ENCODE results near the gene POU6F2.

Gene POU6F2

GRCh38 chr7:39458061-39458745, 480.5 kb downstream of the POU6F2 start:
- Histone ChIP-seq H3F3A (ENCODE audit: control insufficient read depth, insufficient read depth) (no peaks in the 10 kb centered on the region), H3K36me3 (ENCODE audit: control insufficient read depth, low read length) (no peaks in the 10 kb centered on the region), H3K79me2 (ENCODE audit: control insufficient read depth, low read length) (no peaks in the 10 kb centered on the region), H4K20me1 (ENCODE audit: control insufficient read depth, insufficient read depth, low read depth, low read length) (no peaks in the 10 kb centered on the region), H3K27me3 (ENCODE audit: control insufficient read depth, low read length) (peaks cover 24% of the 10 kb centered on the region), H3K27ac (ENCODE audit: low read depth, low read length) (no peak overlapping the region), H3K4me1 (ENCODE audit: control insufficient read depth, low read length) (no peaks in the 10 kb centered on the region), H3K4me3 (ENCODE audit: low read length) (no peak overlapping the region), H3K4me2 (ENCODE audit: low read length) (no peak overlapping the region), H3K9me3 (ENCODE audit: control insufficient read depth, insufficient read depth, low read length) (no peaks in the 10 kb centered on the region), H3K9me2 (replicated peaks; ENCODE audit: control insufficient read depth, low read length) (no peaks in the 10 kb centered on the region)
- TF ChIP-seq EZH2phosphoT487 (IDR thresholded peaks at IDR 0.05; ENCODE audit: borderline replicate concordance, low read length): no peak
- TF ChIP-seq CTCF (IDR thresholded peaks at IDR 0.05; ENCODE audit: low read depth, low read length, poor library complexity, severe bottlenecking): no peak

- Histone ChIP-seq H3K4me1 (ENCODE audit: control insufficient read depth, low read length) (no peaks in the 10 kb centered on the region), H3K9me3 (ENCODE audit: control insufficient read depth, insufficient read depth, low read length) (no peaks in the 10 kb centered on the region), H3F3A (ENCODE audit: control insufficient read depth, insufficient read depth) (no peaks in the 10 kb centered on the region), H3K4me3 (ENCODE audit: low read length) (no peak overlapping the region), H3K79me2 (ENCODE audit: control insufficient read depth, low read length) (no peaks in the 10 kb centered on the region), H3K4me2 (ENCODE audit: low read length) (no peak overlapping the region), H3K9me2 (replicated peaks; ENCODE audit: control insufficient read depth, low read length) (no peaks in the 10 kb centered on the region), H3K27ac (ENCODE audit: low read depth, low read length) (no peak overlapping the region), H3K36me3 (ENCODE audit: control insufficient read depth, low read length) (no peaks in the 10 kb centered on the region), H3K27me3 (ENCODE audit: control insufficient read depth, low read length) (peaks cover 30% of the 10 kb centered on the region), H4K20me1 (ENCODE audit: control insufficient read depth, insufficient read depth, low read depth, low read length) (no peaks in the 10 kb centered on the region)
- no peak for TF ChIP-seq CTCF (IDR thresholded peaks at IDR 0.05; ENCODE audit: low read depth, low read length, poor library complexity, severe bottlenecking)
Measured at GRCh38 chr7:39459636-39460035, 481.9 kb downstream of the POU6F2 start.

GRCh38 chr7:39460486-39460885, 482.8 kb downstream of the POU6F2 start:
- no peaks in the 10 kb centered on the region for H3F3A ChIP-seq (ENCODE audit: control insufficient read depth, insufficient read depth)

More at GRCh38 chr7:39460486-39460885, 482.8 kb downstream of the POU6F2 start:
- no peak for TF ChIP-seq CTCF (IDR thresholded peaks at IDR 0.05; ENCODE audit: low read depth, low read length, poor library complexity, severe bottlenecking)
- no peak for TF ChIP-seq EZH2phosphoT487 (IDR thresholded peaks at IDR 0.05; ENCODE audit: borderline replicate concordance, low read length)
- Histone ChIP-seq H3K36me3 (ENCODE audit: control insufficient read depth, low read length) (no peaks in the 10 kb centered on the region), H3K4me1 (ENCODE audit: control insufficient read depth, low read length) (no peaks in the 10 kb centered on the region), H3K9me3 (ENCODE audit: control insufficient read depth, insufficient read depth, low read length) (no peaks in the 10 kb centered on the region), H3K27ac (ENCODE audit: low read depth, low read length) (no peak overlapping the region), H3K4me2 (ENCODE audit: low read length) (no peak overlapping the region), H3K9me2 (replicated peaks; ENCODE audit: control insufficient read depth, low read length) (no peaks in the 10 kb centered on the region), H4K20me1 (ENCODE audit: control insufficient read depth, insufficient read depth, low read depth, low read length) (no peaks in the 10 kb centered on the region), H3K27me3 (ENCODE audit: control insufficient read depth, low read length) (peaks cover 30% of the 10 kb centered on the region), H3K79me2 (ENCODE audit: control insufficient read depth, low read length) (no peaks in the 10 kb centered on the region), H3K4me3 (ENCODE audit: low read length) (no peak overlapping the region)

Measured in DOHH2 (cell line).